Gastrocnemius medialis (tissue), 4 donors: Measurements from ENCODE around the gene MYOM1.

Experiments used
- CTCF ChIP-seq, 5 experiments: fragments of 450-650 bp in 3 of 5; fragments of 200-600 bp in 2 of 5; sonication (generic) in 2 of 5; IDR thresholded peaks in 4 of 5; conservative IDR thresholded peaks in 1 of 5; 1 replicate in 4 of 5; 2 replicates in 1 of 5; pipeline ENCODE4 v1.5.1; 2016 to 2019; ENCODE audit warnings: antibody characterized with exemption in 5 of 5, mild to moderate bottlenecking in 3 of 5, moderate library complexity in 3 of 5
- POLR2A ChIP-seq, 2 donors: fragments of 450-650 bp; IDR thresholded peaks; one replicate each; pipeline ENCODE4 v1.6.1; 2017; ENCODE audit warnings: antibody characterized with exemption in 2 of 2, mild to moderate bottlenecking in 2 of 2, moderate library complexity in 2 of 2

GRCh38 chr18:3262234-3263131 is 42.7 kb upstream of the MYOM1 start:
- TF ChIP-seq CTCF (IDR thresholded peaks at IDR 0.05 in 4 of 5, conservative IDR thresholded peaks at IDR 0.05 in 1 of 5) (no peak), POLR2A (IDR thresholded peaks at IDR 0.05) (no peak)
